ENCODE results near the gene SRL.

- TF ChIP-seq CTCF (IDR thresholded peaks at IDR 0.05) (no peak), EZH2 (IDR thresholded peaks at IDR 0.05; ENCODE audit: borderline replicate concordance, insufficient read depth, low read depth, low read length, poor library complexity, severe bottlenecking) (no peak)
Observed at GRCh38 chr16:4207229-4207628, 34.7 kb downstream of the SRL start.
